ENCODE data around the gene NR1D1. TPM values are rescaled to one million over a fixed set of nuclear protein-coding genes. Genes with fewer than 3 reads are reported as not detected.

NR1D1 gene
- polyA plus RNA-seq (0.46 to 7.5 TPM (median 1.0 TPM) in 3 replicates), polyA minus RNA-seq (2.1 to 31.5 TPM (median 3.6 TPM) in 3 replicates)
- polyA plus RNA-seq (2011; ENCODE audit: low read depth), result 25.7 TPM
- 2.4 and 5.9 TPM in 2 replicates for polyA plus RNA-seq (2011; cell fraction: cytosol; rRNA removed)
- 8.9 and 15.2 TPM in 2 replicates for polyA plus RNA-seq (2011; cell fraction: nucleus; rRNA removed)
- polyA plus RNA-seq (2012; ENCODE audit: low replicate concordance), result 12.2 and 71.1 TPM in 2 replicates
- polyA minus RNA-seq (2011; cell fraction: cytosol; rRNA and poly(A)+ RNA removed), result 7.7 TPM
- 5.7 and 10.2 TPM in 2 replicates for polyA minus RNA-seq (2011; cell fraction: nucleus; rRNA and poly(A)+ RNA removed)

- H3K9me1 ChIP-seq (ENCODE audit: control insufficient read depth, extremely low read depth, insufficient read depth, low read length), result no peaks in the 10 kb centered on the region
- peak within 1 kb of the TSS; percentile 100 for H3K9ac ChIP-seq (ENCODE audit: control insufficient read depth, extremely low read depth, insufficient read depth, low read length)
- peak within 1 kb of the TSS; percentile 42 for H2AFZ ChIP-seq (ENCODE audit: control insufficient read depth, low read length)
- H3K27ac ChIP-seq (ENCODE audit: control insufficient read depth, insufficient read depth, low read length), result peak within 1 kb of the TSS; percentile 100
- no peak for DNase-seq (ENCODE audit: low read depth, low spot score)
- H3K9me3 ChIP-seq (ENCODE audit: control insufficient read depth, low read depth, low read length), result no peaks in the 10 kb centered on the region
- peaks cover 14 to 25% of the 10 kb centered on the region in 2 experiments for H3K36me3 ChIP-seq (ENCODE audit: control insufficient read depth in 2 of 2, extremely low read depth in 1 of 2, insufficient read depth in 2 of 2, low read length in 2 of 2)
- no peak for FAIRE-seq
- H4K20me1 ChIP-seq (ENCODE audit: control insufficient read depth, extremely low read depth, insufficient read depth, low read length), result no peaks in the 10 kb centered on the region
- H3K4me1 ChIP-seq (ENCODE audit: control insufficient read depth, extremely low read depth, insufficient read depth, low read length), result peaks cover 45% of the 10 kb centered on the region
- dilution Hi-C loops (cut with MboI; ENCODE audit: extremely low pct_ligation_motif_present, low sequenced_read_pairs), result no loop called here
- no peaks in the 10 kb centered on the region for H3K27me3 ChIP-seq (ENCODE audit: control insufficient read depth, extremely low read depth, insufficient read depth, low read length)
- H3K4me3 ChIP-seq (ENCODE audit: control insufficient read depth in 2 of 3, extremely low read depth in 1 of 3, insufficient read depth in 2 of 3, low read depth in 1 of 3, low read length in 3 of 3), result peak within 1 kb of the TSS; percentile 73 to 99 (median 99)
- TF ChIP-seq EZH2 (IDR thresholded peaks at IDR 0.05; ENCODE audit: low read length), result no peak
- TF ChIP-seq, protein P1, sequence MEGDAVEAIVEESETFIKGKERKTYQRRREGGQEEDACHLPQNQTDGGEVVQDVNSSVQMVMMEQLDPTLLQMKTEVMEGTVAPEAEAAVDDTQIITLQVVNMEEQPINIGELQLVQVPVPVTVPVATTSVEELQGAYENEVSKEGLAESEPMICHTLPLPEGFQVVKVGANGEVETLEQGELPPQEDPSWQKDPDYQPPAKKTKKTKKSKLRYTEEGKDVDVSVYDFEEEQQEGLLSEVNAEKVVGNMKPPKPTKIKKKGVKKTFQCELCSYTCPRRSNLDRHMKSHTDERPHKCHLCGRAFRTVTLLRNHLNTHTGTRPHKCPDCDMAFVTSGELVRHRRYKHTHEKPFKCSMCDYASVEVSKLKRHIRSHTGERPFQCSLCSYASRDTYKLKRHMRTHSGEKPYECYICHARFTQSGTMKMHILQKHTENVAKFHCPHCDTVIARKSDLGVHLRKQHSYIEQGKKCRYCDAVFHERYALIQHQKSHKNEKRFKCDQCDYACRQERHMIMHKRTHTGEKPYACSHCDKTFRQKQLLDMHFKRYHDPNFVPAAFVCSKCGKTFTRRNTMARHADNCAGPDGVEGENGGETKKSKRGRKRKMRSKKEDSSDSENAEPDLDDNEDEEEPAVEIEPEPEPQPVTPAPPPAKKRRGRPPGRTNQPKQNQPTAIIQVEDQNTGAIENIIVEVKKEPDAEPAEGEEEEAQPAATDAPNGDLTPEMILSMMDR (optimal IDR thresholded peaks at IDR 0.05 in 1 of 3, IDR thresholded peaks at IDR 0.05 in 1 of 3, conservative IDR thresholded peaks at IDR 0.05 in 1 of 3; ENCODE audit: extremely low read depth in 1 of 3, insufficient read depth in 2 of 3, low read length in 3 of 3), result no peak
- peak within 1 kb of the TSS; percentile 98 for H3K4me2 ChIP-seq (ENCODE audit: control insufficient read depth, extremely low read depth, insufficient read depth, low read depth, low read length)
- peaks cover 13% of the 10 kb centered on the region for H3K79me2 ChIP-seq (ENCODE audit: control insufficient read depth, insufficient read depth, low read length)
Measured at GRCh38 chr17:40100419-40100668, at the start of gene NR1D1. Gene NR1D1 (minus strand): TSS chr17:40100589. CDS start chr17:40100094, 495 bp downstream.

GRCh38 chr17:40148527-40148926 is 48.1 kb upstream of the NR1D1 start:
- dilution Hi-C loops (cut with MboI; ENCODE audit: extremely low pct_ligation_motif_present, low sequenced_read_pairs), result no loop called here
- Histone ChIP-seq H3K9me3 (ENCODE audit: control insufficient read depth, low read depth, low read length) (no peaks in the 10 kb centered on the region), H3K4me3 (ENCODE audit: control insufficient read depth in 2 of 3, extremely low read depth in 1 of 3, insufficient read depth in 2 of 3, low read depth in 1 of 3, low read length in 3 of 3) (no peak overlapping the region), H4K20me1 (ENCODE audit: control insufficient read depth, extremely low read depth, insufficient read depth, low read length) (no peaks in the 10 kb centered on the region), H3K9ac (ENCODE audit: control insufficient read depth, extremely low read depth, insufficient read depth, low read length) (no peak overlapping the region), H3K4me2 (ENCODE audit: control insufficient read depth, extremely low read depth, insufficient read depth, low read depth, low read length) (no peak overlapping the region), H3K79me2 (ENCODE audit: control insufficient read depth, insufficient read depth, low read length) (peaks cover 46% of the 10 kb centered on the region), H3K27ac (ENCODE audit: control insufficient read depth, insufficient read depth, low read length) (no peak overlapping the region), H3K36me3 (ENCODE audit: control insufficient read depth in 2 of 2, extremely low read depth in 1 of 2, insufficient read depth in 2 of 2, low read length in 2 of 2) (peaks cover 17 to 27% of the 10 kb centered on the region in 2 experiments), H3K27me3 (ENCODE audit: control insufficient read depth, extremely low read depth, insufficient read depth, low read length) (no peaks in the 10 kb centered on the region), H3K9me1 (ENCODE audit: control insufficient read depth, extremely low read depth, insufficient read depth, low read length) (no peaks in the 10 kb centered on the region), H3K4me1 (ENCODE audit: control insufficient read depth, extremely low read depth, insufficient read depth, low read length) (no peaks in the 10 kb centered on the region), H2AFZ (ENCODE audit: control insufficient read depth, low read length) (no peak overlapping the region)
- DNase-seq (ENCODE audit: low read depth, low spot score) (no peak), FAIRE-seq (no peak)
- no peak for TF ChIP-seq EZH2 (IDR thresholded peaks at IDR 0.05; ENCODE audit: low read length)
- TF ChIP-seq, protein P1 (optimal IDR thresholded peaks at IDR 0.05 in 1 of 3, IDR thresholded peaks at IDR 0.05 in 1 of 3, conservative IDR thresholded peaks at IDR 0.05 in 1 of 3; ENCODE audit: extremely low read depth in 1 of 3, insufficient read depth in 2 of 3, low read length in 3 of 3), result no peak
